ENCODE results near the gene GLRX2.
"Not testable (repeated sequence)": the region's sequence is repeated elsewhere in the genome, so short reads cannot be mapped to it uniquely, and the experiment has no call there.

Gene GLRX2

GRCh38 chr1:193065954-193066353 is 39.3 kb downstream of the GLRX2 start:
- no peak for DNase-seq (ENCODE audit: low spot score)

DNA sequence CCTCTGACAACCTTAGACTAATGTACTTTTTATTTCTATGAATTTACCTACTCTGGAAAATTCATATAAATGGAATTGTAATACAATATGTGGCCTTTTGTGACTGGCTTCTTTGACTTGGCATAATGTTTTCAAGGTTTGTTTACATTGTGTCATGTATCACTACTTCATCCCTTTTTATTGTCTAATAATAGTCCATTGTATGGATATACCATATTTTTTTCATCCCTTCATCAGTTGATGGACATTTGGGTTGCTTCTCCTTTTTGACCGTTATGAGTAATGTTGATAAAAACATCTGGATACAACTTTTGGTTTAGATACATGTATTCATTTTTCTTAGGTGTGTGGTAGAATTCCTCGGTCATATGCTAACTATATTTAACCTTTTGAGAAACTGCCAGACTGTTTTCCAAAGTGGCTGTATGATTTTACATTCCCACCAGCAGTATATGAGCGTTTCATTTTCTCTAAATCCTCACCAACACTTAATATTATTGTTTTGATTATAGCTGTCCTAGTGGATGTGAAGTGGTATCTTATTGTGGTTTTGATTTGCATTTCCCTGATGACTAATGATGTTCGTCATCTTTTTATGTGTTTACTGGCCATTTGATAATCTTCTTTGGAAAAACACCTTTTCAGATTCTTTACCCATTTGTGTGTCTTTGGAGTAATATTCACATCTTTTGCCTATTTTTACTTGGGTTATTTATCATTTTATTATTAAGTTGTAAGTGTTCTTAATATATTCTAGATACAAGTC is 42.3 kb downstream of the GLRX2 start:
- DNase-seq (ENCODE audit: low spot score): no peak

DNA sequence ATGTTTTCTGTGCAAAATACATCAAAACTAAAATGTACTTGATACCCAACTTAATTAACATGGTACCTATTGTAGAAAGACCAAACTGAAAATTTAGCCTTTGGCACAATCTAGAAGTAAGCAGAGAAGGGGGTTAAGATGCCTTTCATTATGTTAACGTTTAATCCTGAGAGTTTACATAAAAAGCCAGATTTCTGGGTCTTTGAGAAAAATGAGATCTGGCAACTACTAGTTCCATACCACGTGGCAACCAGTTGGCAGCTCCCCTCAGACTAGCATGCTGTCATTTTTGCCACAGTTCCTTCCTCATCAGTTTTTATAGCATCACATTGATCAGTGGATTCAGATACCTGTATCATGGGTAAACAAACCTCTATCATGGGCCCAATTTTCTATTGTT is 44.3 kb downstream of the GLRX2 start:
- peak; percentile 17 for DNase-seq (ENCODE audit: low spot score)

- no peak for DNase-seq (ENCODE audit: low spot score)
These were observed 44.8 kb downstream of the GLRX2 start for GRCh38 chr1:193060406-193060805.

DNA sequence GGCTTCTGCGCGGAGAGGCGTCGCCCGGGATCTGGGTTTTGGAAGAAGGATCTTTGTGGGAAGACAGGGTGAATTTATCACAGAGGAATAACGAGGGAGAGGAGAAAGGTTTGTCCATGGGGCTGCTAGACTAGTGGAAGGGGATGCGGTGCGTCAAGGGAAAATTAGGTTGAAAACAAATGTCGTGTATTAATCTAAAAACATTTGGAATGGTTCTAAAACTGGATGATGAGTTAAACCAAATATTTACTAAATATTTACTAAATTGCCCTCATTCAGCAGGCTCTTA is 45.2 kb downstream of the GLRX2 start:
- DNase-seq (ENCODE audit: low spot score): no peak

GRCh38 chr1:193059282-193060114 is 45.7 kb downstream of the GLRX2 start, which contains the start of the genes RO60 and UCHL5:
TSS of gene RO60 (plus strand) at chr1:193059612. CDS start at chr1:193069055, 9,443 bp downstream.
TSS of gene UCHL5 (minus strand) at chr1:193059360. CDS start at chr1:193059260, 100 bp downstream.
- DNase-seq (ENCODE audit: low spot score): peak; percentile 96

- peak; percentile 50 for DNase-seq (ENCODE audit: low spot score)
These were observed 46.5 kb downstream of the GLRX2 start for GRCh38 chr1:193058529-193059281.

GRCh38 chr1:193054169-193054675 is 51.0 kb downstream of the GLRX2 start:
- DNase-seq (ENCODE audit: low spot score): no peak

- DNase-seq (ENCODE audit: low spot score): not testable (repeated sequence)
These were observed 56.3 kb downstream of the GLRX2 start for GRCh38 chr1:193048913-193049312.
